CD14-positive monocyte (primary cell): Measurements from ENCODE around the gene ACTG1. TPM values are rescaled to one million over a fixed set of nuclear protein-coding genes. Genes with fewer than 3 reads are reported as not detected.
A peak's percentile ranks its signal among the peaks of the same experiment; 100 is the strongest.

Experiments used
- DNase-seq, 3 donors: peaks; one replicate each; pipeline ENCODE4 v3.0.0-alpha.2; 2011 to 2022
- H2AFZ ChIP-seq: 2 replicates; pipeline ENCODE4 v1.6.0; 2012; ENCODE audit warnings: mild to moderate bottlenecking, low read depth, low read length, inconsistent platforms; ENCODE audit not compliant: insufficient read depth, poor library complexity, severe bottlenecking
- H3K27ac ChIP-seq, 2 donors: 1 replicate in 1 of 2; 2 replicates in 1 of 2; pipeline ENCODE4 v1.5.1; 2012 to 2013; ENCODE audit warnings: low read length in 2 of 2, control low read depth in 1 of 2, inconsistent platforms in 1 of 2, low read depth in 1 of 2, mild to moderate bottlenecking in 1 of 2
- H3K27me3 ChIP-seq, 2 donors: one replicate each; pipeline versions ENCODE4 v1.6.0 to v1.6.1; 2011 to 2013; ENCODE audit warnings: low read length in 2 of 2; ENCODE audit not compliant: control insufficient read depth in 2 of 2, insufficient read depth in 2 of 2
- H3K36me3 ChIP-seq, 2 donors: replicated peaks in 1 of 2; 1 replicate in 1 of 2; 2 replicates in 1 of 2; pipeline versions ENCODE4 v1.5.1 to v1.6.1; 2012 to 2013; ENCODE audit warnings: low read length in 2 of 2, control low read depth in 1 of 2, inconsistent platforms in 1 of 2, mild to moderate bottlenecking in 1 of 2; ENCODE audit not compliant: insufficient read depth in 2 of 2, control insufficient read depth in 1 of 2
- H3K4me1 ChIP-seq, 2 donors: 1 replicate in 1 of 2; 2 replicates in 1 of 2; pipeline versions ENCODE4 v1.5.1 to v1.6.1; 2012 to 2013; ENCODE audit warnings: low read length in 2 of 2, control low read depth in 1 of 2, inconsistent platforms in 1 of 2, mild to moderate bottlenecking in 1 of 2, moderate library complexity in 1 of 2; ENCODE audit not compliant: insufficient read depth in 2 of 2, control insufficient read depth in 1 of 2
- H3K4me2 ChIP-seq: replicated peaks from 2 replicates; pipeline ENCODE3; 2012; ENCODE audit warnings: low read length, moderate library complexity, mild to moderate bottlenecking; ENCODE audit not compliant: poor library complexity, severe bottlenecking; ENCODE audit errors: extremely low read depth
- H3K4me3 ChIP-seq, 3 experiments: fragments of 200-600 bp in 1 of 3; sonication (generic) in 1 of 3; replicated peaks in 1 of 3; 1 replicate in 2 of 3; 2 replicates in 1 of 3; pipeline ENCODE4 v1.5.1; 2011 to 2013; ENCODE audit warnings: low read length in 3 of 3, mild to moderate bottlenecking in 3 of 3, control low read depth in 2 of 3, low read depth in 2 of 3, inconsistent platforms in 1 of 3, moderate library complexity in 1 of 3
- H3K79me2 ChIP-seq: 2 replicates; pipeline ENCODE4 v1.6.0; 2012; ENCODE audit warnings: mild to moderate bottlenecking, control low read depth, inconsistent platforms, low read length, moderate library complexity; ENCODE audit not compliant: insufficient read depth
- H3K9ac ChIP-seq: 2 replicates; pipeline ENCODE4 v1.6.0; 2017; ENCODE audit warnings: low read length, mild to moderate bottlenecking; ENCODE audit not compliant: insufficient read depth, poor library complexity, severe bottlenecking
- H3K9me3 ChIP-seq, 2 donors: replicated peaks in 1 of 2; 1 replicate in 1 of 2; 2 replicates in 1 of 2; pipeline versions ENCODE4 v1.5.1 to v1.6.1; 2012 to 2013; ENCODE audit warnings: low read length in 2 of 2, control low read depth in 1 of 2; ENCODE audit not compliant: control insufficient read depth in 1 of 2, insufficient read depth in 1 of 2
- H4K20me1 ChIP-seq: 2 replicates; pipeline ENCODE4 v1.6.0; 2012; ENCODE audit warnings: mild to moderate bottlenecking, low read length, control low read depth, moderate library complexity; ENCODE audit not compliant: insufficient read depth
- H3K27ac Mint-ChIP-seq, 7 donors: one replicate each; pipeline ENCODE4 v1.8.0; 2020; ENCODE audit warnings: mild to moderate bottlenecking in 7 of 7, mixed read lengths in 7 of 7, moderate library complexity in 6 of 7, inconsistent platforms in 2 of 7
- H3K27me3 Mint-ChIP-seq, 3 donors: one replicate each; pipeline ENCODE4 v1.8.0; 2021 to 2022; ENCODE audit warnings: low read depth in 3 of 3, mild to moderate bottlenecking in 3 of 3, mixed read lengths in 3 of 3, moderate library complexity in 3 of 3, inconsistent platforms in 1 of 3
- H3K36me3 Mint-ChIP-seq, 2 donors: one replicate each; pipeline ENCODE4 v1.8.0; 2020; ENCODE audit warnings: mixed read lengths in 2 of 2, inconsistent platforms in 1 of 2, mild to moderate bottlenecking in 1 of 2
- H3K4me1 Mint-ChIP-seq: one replicate; pipeline ENCODE4 v1.8.0; 2020; ENCODE audit warnings: mild to moderate bottlenecking, mixed read lengths
- H3K4me3 Mint-ChIP-seq, 2 donors: one replicate each; pipeline ENCODE4 v1.8.0; 2020; ENCODE audit warnings: mild to moderate bottlenecking in 2 of 2, mixed read lengths in 2 of 2, moderate library complexity in 1 of 2
- H3K9me3 Mint-ChIP-seq, 7 donors: one replicate each; pipeline ENCODE4 v1.8.0; 2020 to 2022; ENCODE audit warnings: mixed read lengths in 7 of 7, mild to moderate bottlenecking in 6 of 7, moderate library complexity in 6 of 7, inconsistent platforms in 2 of 7
- CTCF ChIP-seq: fragments of 200-600 bp; IDR thresholded peaks from one replicate; pipeline ENCODE4 v1.8.0; 2022; ENCODE audit warnings: antibody characterized with exemption, mild to moderate bottlenecking
- WGBS: methylation state at CpG from one replicate; pipeline ENCODE4 v1.1.5; 2013; ENCODE audit warnings: missing lambda C conversion rate; ENCODE audit not compliant: insufficient coverage; 5-methylcytosine and 5-hydroxymethylcytosine counted together
- intact Hi-C, 2 donors: fragments of 100-400 bp; cut with micrococcal nuclease; formaldehyde crosslinking; loops; one replicate each; pipeline versions ENCODE4 v1.15.0 to v1.15.1; 2023
- polyA plus RNA-seq, 3 donors: library from polyadenylated mRNA; depleted of rRNA in 1 of 3; unstranded in 2 of 3; stranded (reverse) in 1 of 3; fragments of 300-500 nt in 2 of 3; fragments of >200 nt in 1 of 3; fragmentation: Illumina TruSeq in 2 of 3; gene quantifications; 1 replicate in 2 of 3; 2 replicates in 1 of 3; pipeline ENCODE4 v1.2.3, GENCODE V29; 2012 to 2021

The ACTG1 gene
- polyA plus RNA-seq, 3 donors: 1,133 to 3,195 (median 1,620) TPM

- WGBS: 57% methylated on average over 11 of the region's 19 CpGs
- H3K27me3 ChIP-seq: peaks cover 0 to 11% of the 10 kb centered on the region in 2 donors
- Mint-ChIP-seq H3K9me3 (peaks cover 0 to 3% (median 0%) of the 10 kb centered on the region in 7 donors), H3K36me3 (peaks cover 17 to 20% of the 10 kb centered on the region in 2 donors), H3K4me3 (peak overlapping the region; percentile 83 to 91), H3K4me1 (peaks cover 52% of the 10 kb centered on the region), H3K27me3 (peaks cover 2 to 13% (median 11%) of the 10 kb centered on the region in 3 donors), H3K27ac (peak overlapping the region; percentile 83 to 92 (median 88))
- H3K4me2 ChIP-seq: peak overlapping the region; percentile 91
- peak overlapping the region; percentile 84 to 85 for H3K27ac ChIP-seq
- intact Hi-C loops: loop anchor here in 1 of 2 donors (2.0 kb wide), 1 partner anchor 45 kb away; no protein-coding TSS in a partner anchor
- H3K4me1 ChIP-seq: peaks cover 67 to 86% of the 10 kb centered on the region in 2 donors
- no peak for TF ChIP-seq CTCF
- H3K9me3 ChIP-seq: no peaks in the 10 kb centered on the region
- DNase-seq: no peak
- H3K9ac ChIP-seq: peak overlapping the region; percentile 82
- peak overlapping the region; percentile 77 for H2AFZ ChIP-seq
- H3K36me3 ChIP-seq: peaks cover 10 to 13% of the 10 kb centered on the region in 2 donors
- H3K4me3 ChIP-seq: peak overlapping the region; percentile 51 to 94 (median 60)
- H3K79me2 ChIP-seq: peaks cover 70% of the 10 kb centered on the region
- H4K20me1 ChIP-seq: peaks cover 30% of the 10 kb centered on the region
Observed at GRCh38 chr17:81515530-81516041, 3.0 kb upstream of the ACTG1 start.

DNA sequence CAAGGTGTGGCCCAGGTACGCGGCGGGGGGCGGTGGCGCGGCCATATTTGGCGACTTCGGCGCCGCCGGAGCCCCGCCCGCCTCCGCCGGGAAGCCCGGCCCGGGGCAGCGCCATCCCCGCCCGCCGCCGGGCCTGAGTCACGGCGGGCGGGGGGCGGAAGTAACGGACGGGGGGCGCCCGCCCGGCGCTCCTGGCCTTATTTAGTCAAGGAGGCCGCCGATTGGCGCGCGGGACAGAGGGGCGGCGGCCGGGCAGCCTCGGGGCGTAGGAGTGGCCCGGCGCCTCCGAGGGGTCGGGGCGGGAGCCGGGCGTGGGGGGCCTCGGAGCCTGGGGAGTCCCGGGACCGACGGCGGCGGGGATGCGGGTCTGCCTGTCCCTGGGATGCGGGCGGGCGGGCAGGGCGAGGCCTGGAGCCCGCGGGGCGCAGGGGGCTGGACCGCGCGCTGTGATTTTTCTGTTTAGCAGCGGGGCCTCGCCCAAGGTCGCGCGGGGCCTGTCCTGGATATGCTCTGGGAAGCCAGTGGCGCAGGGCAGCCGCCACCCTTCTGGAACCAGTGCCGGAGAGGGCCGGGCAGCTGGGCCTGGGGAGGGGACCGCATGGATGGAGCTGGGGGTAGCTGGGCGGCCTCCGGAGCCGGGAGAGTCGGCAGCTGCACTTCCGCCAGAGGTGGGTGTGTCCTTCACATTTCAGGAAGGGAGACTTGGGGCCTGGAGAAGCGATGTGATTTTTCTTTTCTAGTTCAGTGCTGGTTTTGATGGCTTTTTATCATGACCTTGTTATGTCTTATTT lies 2.3 kb upstream of the ACTG1 start:
- Histone ChIP-seq H3K27ac (peak overlapping the region; percentile 84 to 85), H3K79me2 (peaks cover 77% of the 10 kb centered on the region)

More for the DNA sequence above, 2.3 kb upstream of the ACTG1 start:
- peaks cover 59% of the 10 kb centered on the region for H3K4me1 Mint-ChIP-seq
- H3K27ac Mint-ChIP-seq: peak overlapping the region; percentile 83 to 92 (median 88)
- TF ChIP-seq CTCF: no peak
- WGBS: under 1% methylated on average over 78 of the region's 82 CpGs
- DNase-seq: peak; percentile 50 to 69 (median 60)
- intact Hi-C loops: loop anchor here (2.0 to 5.0 kb wide), 3 partner anchors 37 to 118 kb away; partner anchors contain the start of genes BAHCC1 (in 1 of the 2) and FAAP100 (in 1 of the 2)
- peaks cover 24 to 27% of the 10 kb centered on the region in 2 donors for H3K36me3 Mint-ChIP-seq
- Histone ChIP-seq H3K36me3 (peaks cover 16 to 19% of the 10 kb centered on the region in 2 donors), H3K27me3 (peaks cover 0 to 4% of the 10 kb centered on the region in 2 donors), H2AFZ (peak overlapping the region; percentile 77), H3K9ac (peak overlapping the region; percentile 82), H3K4me1 (peaks cover 73 to 88% of the 10 kb centered on the region in 2 donors), H3K4me3 (peak overlapping the region; percentile 51 to 94 (median 60)), H3K9me3 (no peaks in the 10 kb centered on the region), H4K20me1 (peaks cover 36% of the 10 kb centered on the region), H3K4me2 (peak overlapping the region; percentile 91)
- peaks cover 0 to 3% (median 0%) of the 10 kb centered on the region in 7 donors for H3K9me3 Mint-ChIP-seq
- peak overlapping the region; percentile 83 to 91 for H3K4me3 Mint-ChIP-seq
- H3K27me3 Mint-ChIP-seq: peaks cover 0 to 7% (median 4%) of the 10 kb centered on the region in 3 donors
